HepG2 (cell line): ENCODE results near the gene MTMR1. TPM values are rescaled to one million over a fixed set of nuclear protein-coding genes. Genes with fewer than 3 reads are reported as not detected.

Experiments
- ATAC-seq: fragments of 200-7000 bp; cut with Tn5 transposase; 3 replicates; pipeline ENCODE4 v1.9.1; 2020; ENCODE audit warnings: mild to moderate bottlenecking, moderate library complexity
- BruUV-seq: library from RNA; stranded (reverse); fragments of 400-500 nt; replicated peaks from 2 replicates; lab custom pipeline; 2021; lab: Mats Ljungman, UMichigan
- CTCF ChIA-PET: fragments of 300-600 bp; formaldehyde crosslinking; extraction: SDS; loops from one replicate; lab custom pipeline; 2021; ENCODE audit warnings: low total read pairs, inconsistent platforms, low intra/inter-chr PET ratio; lab: Yijun Ruan, JAX
- POLR2A ChIA-PET: fragments of 350-600 bp; sonication (Branson Sonifier 250); formaldehyde crosslinking; loops from one replicate; lab custom pipeline; 2020; ENCODE audit warnings: antibody characterized with exemption, inconsistent platforms; lab: Yijun Ruan, JAX
- DNase-seq: peaks from one replicate; pipeline ENCODE4 v3.0.0-alpha.2; 2015; ENCODE audit warnings: low spot score
- FAIRE-seq: peaks from 3 replicates; lab custom pipeline; 2011; peaks lifted over from hg19 to GRCh38; lab: Jason Lieb, UNC
- H2AFZ ChIP-seq: one replicate; pipeline ENCODE4 v1.6.1; 2011; ENCODE audit warnings: low read length, inconsistent platforms
- H3K27ac ChIP-seq: fragments of 300-600 bp; 3 replicates; pipeline ENCODE4 v1.8.0; 2011; ENCODE audit warnings: mixed run types, mild to moderate bottlenecking, mixed read lengths, low read length, inconsistent platforms; ENCODE audit not compliant: insufficient read depth; ENCODE audit errors: extremely low read length
- H3K27me3 ChIP-seq, 2 experiments: fragments of 200-600 bp in 1 of 2; 2 replicates in 1 of 2; 3 replicates in 1 of 2; pipeline versions ENCODE4 v1.6.0 to v1.8.0; 2011; ENCODE audit warnings: low read length in 2 of 2, mild to moderate bottlenecking in 2 of 2, moderate library complexity in 2 of 2, inconsistent platforms in 1 of 2; ENCODE audit not compliant: insufficient read depth in 2 of 2, control insufficient read depth in 1 of 2
- H3K36me3 ChIP-seq, 2 experiments: fragments of 200-600 bp in 1 of 2; replicated peaks in 1 of 2; 2 replicates in 1 of 2; 3 replicates in 1 of 2; pipeline versions ENCODE4 v1.5.1 to v1.8.0; 2011; ENCODE audit warnings: low read length in 2 of 2, inconsistent platforms in 1 of 2; ENCODE audit not compliant: insufficient read depth in 2 of 2, control insufficient read depth in 1 of 2
- H3K4me1 ChIP-seq: 2 replicates; pipeline ENCODE4 v1.5.1; 2012; ENCODE audit warnings: low read length, inconsistent platforms; ENCODE audit not compliant: insufficient read depth
- H3K4me2 ChIP-seq: 2 replicates; pipeline ENCODE4 v1.6.0; 2011; ENCODE audit warnings: low read depth, low read length, inconsistent platforms
- H3K4me3 ChIP-seq, 3 experiments: fragments of 200-600 bp in 1 of 3; sonication (generic), shearing (Covaris generic) in 1 of 3; replicated peaks in 1 of 3; 2 replicates each; pipeline ENCODE4 v1.5.1; 2011 to 2016; ENCODE audit warnings: low read length in 3 of 3, inconsistent platforms in 2 of 3, low read depth in 2 of 3, mild to moderate bottlenecking in 2 of 3, control low read depth in 1 of 3, mixed read lengths in 1 of 3; ENCODE audit not compliant: insufficient read depth in 1 of 3
- H3K79me2 ChIP-seq: one replicate; pipeline ENCODE4 v1.6.1; 2011; ENCODE audit warnings: low read length, inconsistent platforms; ENCODE audit not compliant: insufficient read depth
- H3K9ac ChIP-seq: 2 replicates; pipeline ENCODE4 v1.6.0; 2011; ENCODE audit warnings: mild to moderate bottlenecking, low read depth, low read length, inconsistent platforms; ENCODE audit not compliant: insufficient read depth
- H3K9me3 ChIP-seq: 2 replicates; pipeline ENCODE4 v1.5.1; 2012; ENCODE audit warnings: mild to moderate bottlenecking, low read length
- H4K20me1 ChIP-seq: 2 replicates; pipeline ENCODE4 v1.6.0; 2011; ENCODE audit warnings: inconsistent platforms, mild to moderate bottlenecking, low read length, moderate library complexity; ENCODE audit not compliant: insufficient read depth
- CENPT ChIP-seq: sonication (generic); formaldehyde crosslinking; IDR thresholded peaks from 2 replicates; pipeline ENCODE4 v1.8.0; 2022; ENCODE audit warnings: low read depth, mild to moderate bottlenecking, moderate library complexity, missing genetic modification reagents
- DZIP1 ChIP-seq: sonication (generic); formaldehyde crosslinking; IDR thresholded peaks from 2 replicates; pipeline ENCODE4 v1.5.0; 2020; ENCODE audit warnings: mild to moderate bottlenecking, missing genetic modification reagents
- ERF ChIP-seq: IDR thresholded peaks from 2 replicates; pipeline ENCODE4 v1.6.1; 2018; ENCODE audit warnings: missing biosample characterization, missing genetic modification reagents
- MBNL3 ChIP-seq: fragments of 250-450 bp; sonication (Bioruptor Pico); conservative IDR thresholded peaks from 2 replicates; pipeline ENCODE4 v1.8.0; 2022; ENCODE audit warnings: mild to moderate bottlenecking, inconsistent platforms
- MZF1 ChIP-seq: sonication (generic); formaldehyde crosslinking; IDR thresholded peaks from 2 replicates; pipeline ENCODE4 v1.8.1; 2023; ENCODE audit warnings: mild to moderate bottlenecking, missing genetic modification reagents, borderline replicate concordance
- PRMT3 ChIP-seq: sonication (generic); formaldehyde crosslinking; IDR thresholded peaks from 2 replicates; pipeline ENCODE4 v1.8.1; 2022; ENCODE audit warnings: low read depth, mild to moderate bottlenecking, moderate library complexity, missing genetic modification reagents, borderline replicate concordance
- SMAD1 ChIP-seq: sonication (generic); formaldehyde crosslinking; IDR thresholded peaks from 2 replicates; pipeline ENCODE4 v1.4.0; 2020; ENCODE audit warnings: missing genetic modification reagents, low read depth, mild to moderate bottlenecking, borderline replicate concordance
- SP2 ChIP-seq: sonication (generic); formaldehyde crosslinking; IDR thresholded peaks from 2 replicates; pipeline ENCODE4 v1.5.1; 2020; ENCODE audit warnings: mild to moderate bottlenecking, missing genetic modification reagents
- SRSF4 ChIP-seq: fragments of 200-400 bp; formaldehyde crosslinking; IDR thresholded peaks from one replicate; pipeline ENCODE4 v1.6.1; 2018; ENCODE audit warnings: mild to moderate bottlenecking, low read depth, low read length, moderate library complexity; ENCODE audit not compliant: poor library complexity, severe bottlenecking
- TEAD2 ChIP-seq: sonication (generic); formaldehyde crosslinking; IDR thresholded peaks from 2 replicates; pipeline ENCODE4 v1.9.0; 2021; ENCODE audit warnings: missing genetic modification reagents
- TP53 ChIP-seq: sonication (generic); formaldehyde crosslinking; conservative IDR thresholded peaks from 2 replicates; pipeline ENCODE4 v1.4.0; 2020; ENCODE audit warnings: missing genetic modification reagents
- ZFP41 ChIP-seq: sonication (generic); formaldehyde crosslinking; IDR thresholded peaks from 2 replicates; pipeline ENCODE4 v1.4.0; 2020; ENCODE audit warnings: mild to moderate bottlenecking, missing genetic modification reagents, borderline replicate concordance
- ZNF260 ChIP-seq: sonication (generic); formaldehyde crosslinking; IDR thresholded peaks from 2 replicates; pipeline ENCODE4 v1.4.0; 2020; ENCODE audit warnings: missing genetic modification reagents, low read depth, mild to moderate bottlenecking, borderline replicate concordance
- ZNF557 ChIP-seq: sonication (generic); formaldehyde crosslinking; IDR thresholded peaks from 2 replicates; pipeline ENCODE4 v1.4.0; 2020; ENCODE audit warnings: missing genetic modification reagents
- ZNF883 ChIP-seq: sonication (generic); formaldehyde crosslinking; IDR thresholded peaks from 2 replicates; pipeline ENCODE4 v1.5.1; 2020; ENCODE audit warnings: mild to moderate bottlenecking, missing genetic modification reagents; ENCODE audit errors: not compliant biosample characterization
- WGBS: methylation state at CpG from one replicate; pipeline ENCODE4 v1.1.6; 2017; ENCODE audit warnings: low lambda C conversion rate; 5-methylcytosine and 5-hydroxymethylcytosine counted together
- in situ Hi-C: cut with HindIII; loops from 2 replicates; pipeline ENCODE4 v1.10.0; 2017; ENCODE audit warnings: low pct_unique_long_range_greater_than_20kb; ENCODE audit not compliant: extremely low pct_ligation_motif_present
- intact Hi-C: fragments of 100-400 bp; cut with micrococcal nuclease; formaldehyde crosslinking; loops from one replicate; pipeline ENCODE4 v1.10.0; 2022; ENCODE audit not compliant: unreplicated experiment
- polyA plus RNA-seq, 8 experiments: library from polyadenylated mRNA; depleted of rRNA in 3 of 8; stranded (reverse) in 7 of 8; unstranded in 1 of 8; fragments of >200 nt; fragmentation: Illumina TruSeq in 4 of 8; extraction: Trizol in 4 of 8; gene quantifications; 2 replicates each; pipeline versions ENCODE4 v1.2.1 to v1.2.3, GENCODE V29; 2011 to 2016; ENCODE audit warnings: low read depth in 4 of 8, missing spikeins in 1 of 8, mixed read lengths in 1 of 8; ENCODE audit not compliant: insufficient read depth in 1 of 8
- total RNA-seq, 5 experiments: library from RNA; depleted of rRNA; stranded (reverse); fragments of >200 nt; fragmentation: Illumina TruSeq; extraction: Trizol; gene quantifications; 2 replicates each; pipeline ENCODE4 v1.2.3, GENCODE V29; 2016; ENCODE audit warnings: low read depth in 1 of 5
- TF ChIP-seq, protein P1 (sequence below): sonication (generic); formaldehyde crosslinking; IDR thresholded peaks from 2 replicates; pipeline ENCODE4 v1.4.0; 2020; ENCODE audit warnings: missing genetic modification reagents

MTMR1 gene
- total and polyA plus RNA-seq, 2 of the 13 experiments (the other 11 are each of a cell fraction or from before 2014, with no cell fraction given) = 8.9 to 11.1 TPM

- TF ChIP-seq DZIP1 (CRISPR knock-in tag) = no peak
- no peak for TF ChIP-seq ZNF883 (CRISPR knock-in tag)
- TF ChIP-seq TEAD2 (CRISPR knock-in tag) = no peak
- TF ChIP-seq, protein P1, sequence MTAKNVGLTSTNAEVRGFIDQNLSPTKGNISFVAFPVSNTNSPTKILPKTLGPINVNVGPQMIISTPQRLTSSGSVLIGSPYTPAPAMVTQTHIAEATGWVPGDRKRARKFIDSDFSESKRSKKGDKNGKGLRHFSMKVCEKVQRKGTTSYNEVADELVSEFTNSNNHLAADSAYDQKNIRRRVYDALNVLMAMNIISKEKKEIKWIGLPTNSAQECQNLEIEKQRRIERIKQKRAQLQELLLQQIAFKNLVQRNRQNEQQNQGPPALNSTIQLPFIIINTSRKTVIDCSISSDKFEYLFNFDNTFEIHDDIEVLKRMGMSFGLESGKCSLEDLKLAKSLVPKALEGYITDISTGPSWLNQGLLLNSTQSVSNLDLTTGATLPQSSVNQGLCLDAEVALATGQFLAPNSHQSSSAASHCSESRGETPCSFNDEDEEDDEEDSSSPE = no peak
- no peak for TF ChIP-seq SMAD1 (CRISPR knock-in tag)
Measured at GRCh38 chrX:150693725-150694574, 754 bp downstream of the MTMR1 start (continued).

DNA sequence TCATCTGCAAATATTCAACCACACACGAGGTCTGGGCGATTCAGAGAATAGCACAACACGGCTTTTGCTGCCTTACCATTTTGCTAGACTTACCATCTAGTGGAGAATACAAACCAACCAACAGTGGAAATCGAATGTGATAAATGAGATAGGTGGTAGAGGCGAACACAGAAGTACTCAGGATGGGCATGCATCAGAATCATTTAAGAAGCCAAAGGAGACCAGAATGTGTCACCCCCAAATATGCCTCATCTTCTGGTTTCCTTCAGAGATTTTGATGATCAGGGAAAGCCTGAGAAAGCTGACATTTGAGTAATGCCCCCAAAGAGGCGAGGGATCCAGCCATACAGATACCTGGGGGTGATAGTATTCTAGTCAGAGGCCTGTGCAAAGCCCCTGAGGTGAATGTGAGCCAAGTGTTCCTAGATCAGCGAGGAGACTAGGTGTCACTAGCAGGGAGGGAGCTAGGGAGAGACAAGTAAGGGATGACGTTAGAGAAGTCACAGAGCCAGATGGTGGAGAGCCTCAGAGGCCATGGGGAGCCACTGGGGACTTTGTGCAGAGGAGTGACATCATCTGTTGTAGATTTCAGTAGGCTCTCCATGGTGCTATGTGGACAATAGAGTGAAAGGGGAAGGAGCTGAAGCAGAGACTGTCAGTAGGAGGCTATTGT, 1.7 kb downstream of the MTMR1 start:
- peaks cover 19% of the 10 kb centered on the region for H3K4me1 ChIP-seq
- no peaks in the 10 kb centered on the region for H3K9me3 ChIP-seq
- WGBS = 85% methylated on average over 8 of the region's 8 CpGs
- DNase-seq (no peak), ATAC-seq (peak; percentile 17; the same call in 1 of the 3 replicates), FAIRE-seq (no peak)
- no peak overlapping the region for H2AFZ ChIP-seq
- POLR2A ChIA-PET = no interaction called here
- CTCF ChIA-PET = no interaction called here
- peaks cover 0 to 3% of the 10 kb centered on the region in 2 experiments; a peak in 1 of 5 replicates for H3K36me3 ChIP-seq
- intact Hi-C loops (no loop called here), in situ Hi-C loops (loop anchor here (25.0 kb wide), 1 partner anchor 733 kb away; no protein-coding TSS in a partner anchor)
- no peak overlapping the region for H3K4me2 ChIP-seq
- H3K4me3 ChIP-seq = no peak overlapping the region
- H3K79me2 ChIP-seq = no peaks in the 10 kb centered on the region
- no TSS peak for BruUV-seq
- no peak overlapping the region for H3K9ac ChIP-seq
- no peak overlapping the region for H3K27ac ChIP-seq
- H4K20me1 ChIP-seq = no peaks in the 10 kb centered on the region
- H3K27me3 ChIP-seq = no peaks in the 10 kb centered on the region
- TF ChIP-seq ZNF557 (no peak), ERF (CRISPR knock-in tag) (no peak), TP53 (CRISPR knock-in tag) (no peak), ZNF260 (CRISPR knock-in tag) (no peak), CENPT (CRISPR knock-in tag) (no peak), ZFP41 (CRISPR knock-in tag) (no peak), PRMT3 (no peak), MBNL3 (CRISPR knock-in tag) (no peak), MZF1 (CRISPR knock-in tag) (no peak), SP2 (CRISPR knock-in tag) (no peak), SRSF4 (no peak)
